Left colon (tissue), 2 donors: ENCODE results near the gene ACADVL. TPM values are rescaled to one million over a fixed set of nuclear protein-coding genes. Genes with fewer than 3 reads are reported as not detected.

Experiments used
- ATAC-seq: fragments of 200-7000 bp; cut with Tn5 transposase; one replicate; pipeline ENCODE4 v1.9.1; 2020; ENCODE audit warnings: mild to moderate bottlenecking, moderate library complexity
- DNase-seq, 2 donors: peaks; one replicate each; pipeline ENCODE4 v3.0.0-alpha.2; 2020
- intact Hi-C, 2 donors: fragments of 100-400 bp; cut with DNase I in 1 of 2; cut with micrococcal nuclease in 1 of 2; formaldehyde crosslinking; loops; one replicate each; pipeline versions ENCODE4 v1.11.2 to v1.14.0; 2022; cut with DNase I, micrococcal nuclease
- microRNA-seq, 2 donors: library from miRNA; unstranded; fragments of <30 nt; microRNA quantifications; one replicate each; pipeline versions ENCODE4 v1.1.0 to v1.2.0, GENCODE V29; 2020
- total RNA-seq, 2 donors: library from RNA; stranded (reverse); fragmentation: NEBNext Ultra II Directional; extraction: Animal tissue kit (Norgen Biotek cat#: 25700); gene quantifications; one replicate each; pipeline ENCODE4 v1.2.1, GENCODE V29; 2021
- donor health status: DM: no; HTN: no; CAD: no.
- donor health status: DM: yes; HTN: yes; CAD: no.

ACADVL gene
- total RNA-seq, 2 donors from 2014 or later: 784 to 1,134 TPM

- DNase-seq: no peak
- intact Hi-C loops: no loop called here
- ATAC-seq: no peak
Observed at GRCh38 chr17:7260151-7260550, 40.4 kb downstream of the ACADVL start.

GRCh38 chr17:7260651-7261378 is 41.1 kb downstream of the ACADVL start:
- intact Hi-C loops: no loop called here
- ATAC-seq (peak; percentile 25), DNase-seq (peak; percentile 78 to 84)

DNA sequence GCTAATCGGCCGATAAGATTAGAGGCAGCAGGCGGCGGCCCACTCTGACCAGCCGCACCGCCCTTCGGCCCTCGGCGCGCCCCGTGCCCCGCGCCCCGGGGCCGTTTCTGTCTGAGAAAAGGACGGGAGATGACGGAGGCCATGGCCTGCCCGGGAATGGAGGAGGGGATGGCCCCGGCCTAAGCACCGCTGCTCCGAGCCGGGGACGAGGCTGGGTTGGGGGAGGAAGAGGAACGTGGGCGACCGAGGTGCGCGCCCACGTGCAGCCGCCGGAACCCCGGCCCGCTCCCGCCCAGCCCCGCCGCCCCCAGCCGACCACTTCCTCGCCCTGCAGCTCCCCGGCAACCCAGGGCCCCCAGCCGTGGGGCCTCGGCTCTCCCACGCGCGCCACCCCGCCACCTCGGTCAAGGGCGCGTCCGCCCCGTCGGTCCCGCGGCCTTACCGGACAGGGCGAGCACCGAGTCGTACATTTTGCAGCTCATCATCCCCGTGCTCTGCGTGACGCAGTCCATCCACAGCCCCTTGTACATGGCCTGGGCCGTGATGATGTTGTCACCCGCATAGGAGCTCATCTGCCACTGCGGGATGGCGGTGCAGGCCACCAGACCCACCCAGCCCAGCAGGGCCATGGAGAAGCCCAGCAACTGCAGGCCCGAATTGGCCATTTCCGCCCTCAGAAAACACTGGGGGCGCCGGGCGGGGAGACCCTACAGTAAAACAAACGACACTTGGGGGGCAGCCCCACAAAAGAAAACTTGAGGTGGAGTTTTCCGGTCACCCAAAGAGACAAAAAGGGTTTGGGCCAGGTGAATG is 41.8 kb downstream of the ACADVL start:
- ATAC-seq (no peak), DNase-seq (peak in 1 of 2 donors; percentile 35)
- intact Hi-C loops: no loop called here

DNA sequence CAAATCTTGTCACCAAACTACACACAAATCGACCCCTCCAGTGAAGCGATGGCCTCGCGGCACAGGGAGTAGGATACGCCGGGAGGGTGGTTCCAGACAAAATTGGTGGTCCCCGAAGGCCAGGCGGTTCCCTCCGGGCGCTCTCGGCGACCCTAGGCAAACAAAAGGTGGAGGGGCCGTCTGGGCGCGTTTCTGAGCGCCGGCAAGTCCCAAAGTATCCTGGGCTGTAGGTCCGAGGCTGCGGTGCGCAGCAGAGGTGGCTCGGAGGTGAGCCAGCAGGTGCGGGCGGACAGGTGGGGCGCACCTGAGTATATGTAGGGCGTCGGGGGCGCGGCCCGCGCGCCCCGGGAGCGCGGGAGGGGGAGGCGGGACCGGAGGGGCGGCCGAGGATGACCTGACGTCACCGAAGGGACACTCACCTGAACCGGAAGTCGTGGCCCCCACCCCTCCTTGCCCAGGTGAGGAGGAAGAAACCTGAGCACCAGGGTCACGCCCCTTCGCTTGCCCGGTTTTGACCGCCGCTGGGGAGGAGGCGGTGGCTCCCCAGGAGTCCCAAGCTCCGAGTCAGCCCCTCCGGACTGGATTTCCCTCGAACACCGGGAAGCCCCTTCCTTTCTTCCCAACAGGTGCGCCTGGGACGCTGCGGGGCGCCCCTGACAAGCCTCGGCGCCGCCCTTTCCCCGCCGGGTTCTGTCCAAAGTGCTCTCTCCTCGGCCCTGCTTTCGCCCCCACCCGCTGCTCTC is 42.6 kb downstream of the ACADVL start, which contains the start of gene CLDN7:
Gene CLDN7 (minus strand): TSS at position 287 of the 743 bp plus-strand sequence. CDS start 435 bp downstream, outside the sequence.
- peak; percentile 92 to 96 for DNase-seq
- peak; percentile 56 for ATAC-seq
- intact Hi-C loops: no loop called here

- DNase-seq: peak; percentile 96 to 97
- intact Hi-C loops: no loop called here
- ATAC-seq: peak; percentile 56
Observed at GRCh38 chr17:7262935-7263800, 43.4 kb downstream of the ACADVL start.

GRCh38 chr17:7263801-7264078 is 44.0 kb downstream of the ACADVL start:
- intact Hi-C loops: no loop called here
- ATAC-seq (peak; percentile 22), DNase-seq (peak; percentile 68 to 75)

GRCh38 chr17:7266784-7267183 is 47.0 kb downstream of the ACADVL start:
- no peak for DNase-seq
- intact Hi-C loops: no loop called here
- no peak for ATAC-seq

Small RNA genes within 50 kb of the gene (microRNA-seq; reads per million reads assigned to microRNA genes)
- gene MIR324: 1,274 to 1,462 reads per million in 2 donors

Other genes starting within 250 kb of the ACADVL start
- gene ALOX12, start 223.9 kb upstream of the ACADVL start, total RNA-seq: not detected
- gene RNASEK, start 207.3 kb upstream of the ACADVL start, total RNA-seq: 100 to 1,000 TPM; 183 to 188 TPM
- 1 to 10 TPM; 2.0 to 2.6 TPM for gene BCL6B, start 196.9 kb upstream of the ACADVL start, total RNA-seq
- gene SLC16A13, start 183.9 kb upstream of the ACADVL start, total RNA-seq: 10 to 100 TPM in 1 of 2 donors, 1 to 10 TPM in 1; 9.0 to 10.0 TPM
- gene SLC16A11, start 175.8 kb upstream of the ACADVL start, total RNA-seq: under 1 TPM; 0.58 to 0.84 TPM
- 1 to 10 TPM; 4.2 to 7.6 TPM for gene CLEC10A, start 139.7 kb upstream of the ACADVL start, total RNA-seq
- under 1 TPM in 1 of 2 donors, not detected in 1; 0.25 TPM for gene ASGR2, start 105.1 kb upstream of the ACADVL start, total RNA-seq
- under 1 TPM; 0.37 to 0.42 TPM for gene ASGR1, start 40.6 kb upstream of the ACADVL start, total RNA-seq
- 1 to 10 TPM; 4.0 to 7.3 TPM for gene DLG4, start 102 bp upstream of the ACADVL start, total RNA-seq
- 10 to 100 TPM; 30.9 to 34.9 TPM for gene DVL2, start 14.6 kb downstream of the ACADVL start, total RNA-seq
- gene PHF23, start 19.5 kb downstream of the ACADVL start, total RNA-seq: 10 to 100 TPM; 33.9 to 44.1 TPM
- gene GABARAP, start 22.5 kb downstream of the ACADVL start, total RNA-seq: 100 to 1,000 TPM; 431 to 505 TPM
- 100 to 1,000 TPM; 108 to 117 TPM for gene CTDNEP1, start 31.8 kb downstream of the ACADVL start, total RNA-seq
- gene ELP5, start 32.3 kb downstream of the ACADVL start, total RNA-seq: 10 to 100 TPM; 42.4 to 55.4 TPM
- 1,000 to 10,000 TPM in 1 of 2 donors, 100 to 1,000 TPM in 1; 997 to 1,004 TPM for gene CLDN7, start 42.5 kb downstream of the ACADVL start, total RNA-seq
- gene SLC2A4, start 61.8 kb downstream of the ACADVL start, total RNA-seq: 1 to 10 TPM; 1.4 to 9.7 TPM
- 10 to 100 TPM; 19.7 to 23.6 TPM for gene YBX2, start 74.7 kb downstream of the ACADVL start, total RNA-seq
- 100 to 1,000 TPM; 330 to 413 TPM for gene EIF5A, start 87.7 kb downstream of the ACADVL start, total RNA-seq
- gene GPS2, start 95.4 kb downstream of the ACADVL start, total RNA-seq: 10 to 100 TPM; 71.2 to 72.4 TPM
- gene NEURL4, start 109.4 kb downstream of the ACADVL start, total RNA-seq: 10 to 100 TPM; 32.7 to 44.5 TPM
- 1 to 10 TPM; 4.1 to 9.0 TPM for gene ACAP1, start 116.6 kb downstream of the ACADVL start, total RNA-seq
- gene KCTD11, start 132.2 kb downstream of the ACADVL start, total RNA-seq: 10 to 100 TPM in 1 of 2 donors, 1 to 10 TPM in 1; 9.4 to 10.1 TPM
- not detected for gene TMEM95, start 135.2 kb downstream of the ACADVL start, total RNA-seq
- gene TNK1, start 161.2 kb downstream of the ACADVL start, total RNA-seq: 10 to 100 TPM; 22.2 to 24.9 TPM
- gene PLSCR3, start 174.6 kb downstream of the ACADVL start, total RNA-seq: 10 to 100 TPM in 1 of 2 donors, 1 to 10 TPM in 1; 8.9 to 10.2 TPM
- gene TMEM256, start 184.2 kb downstream of the ACADVL start, total RNA-seq: 10 to 100 TPM; 70.8 to 81.0 TPM
- gene NLGN2, start 187.9 kb downstream of the ACADVL start, total RNA-seq: 1 to 10 TPM; 2.7 to 6.6 TPM
- gene SPEM1, start 200.4 kb downstream of the ACADVL start, total RNA-seq: not detected
- not detected for gene SPEM2, start 205.7 kb downstream of the ACADVL start, total RNA-seq
- not detected for gene SPEM3, start 208.9 kb downstream of the ACADVL start, total RNA-seq
- 10 to 100 TPM; 19.3 to 20.5 TPM for gene TMEM102, start 215.5 kb downstream of the ACADVL start, total RNA-seq
- 1 to 10 TPM; 1.2 to 2.3 TPM for gene FGF11, start 219.6 kb downstream of the ACADVL start, total RNA-seq
- gene CHRNB1, start 225.1 kb downstream of the ACADVL start, total RNA-seq: 10 to 100 TPM in 1 of 2 donors, 1 to 10 TPM in 1; 9.6 to 10.7 TPM